ENCODE measurements around the gene CFAP73.
"Not testable (repeated sequence)": the region's sequence is repeated elsewhere in the genome, so short reads cannot be mapped to it uniquely, and the experiment has no call there.

- TF ChIP-seq RAD21 (IDR thresholded peaks at IDR 0.05 in 1 of 2, conservative IDR thresholded peaks at IDR 0.05 in 1 of 2; ENCODE audit: low read depth in 2 of 2, low read length in 2 of 2); CEBPB (IDR thresholded peaks at IDR 0.05; ENCODE audit: low read depth, low read length); SP1 (IDR thresholded peaks at IDR 0.05; ENCODE audit: low read depth, low read length); TAF1 (IDR thresholded peaks at IDR 0.05; ENCODE audit: low read depth, low read length); TAF7 (optimal IDR thresholded peaks at IDR 0.05; ENCODE audit: borderline replicate concordance, low read depth, low read length); EZH2 (IDR thresholded peaks at IDR 0.05; ENCODE audit: low read depth, low read length, severe bottlenecking): not testable (repeated sequence)
Observed at GRCh38 chr12:113206802-113207201, 57.3 kb downstream of the CFAP73 start.

All from H1 (cell line).